Brain microvascular endothelial cell (primary cell): Measurements from ENCODE around the gene TULP4.

ENCODE experiments used
- DNase-seq: peaks from one replicate; pipeline ENCODE4 v3.0.0-alpha.2; 2020
- H3K27ac ChIP-seq: fragments of 250-450 bp; sonication (Bioruptor Pico); 2 replicates; pipeline ENCODE4 v1.5.1; 2020; ENCODE audit warnings: mild to moderate bottlenecking, moderate library complexity
- H3K27me3 ChIP-seq: fragments of 250-450 bp; sonication (Bioruptor Pico); replicated peaks from 2 replicates; pipeline ENCODE4 v1.5.1; 2020; ENCODE audit warnings: mild to moderate bottlenecking
- H3K36me3 ChIP-seq: fragments of 250-450 bp; sonication (Bioruptor Pico); replicated peaks from 2 replicates; pipeline ENCODE4 v1.5.1; 2020; ENCODE audit warnings: mild to moderate bottlenecking
- H3K4me3 ChIP-seq: 2 replicates; pipeline ENCODE4 v1.5.1; 2011; ENCODE audit warnings: low read depth, mild to moderate bottlenecking, control low read depth, low read length, moderate library complexity
- CTCF ChIP-seq: IDR thresholded peaks from 2 replicates; pipeline ENCODE4 v1.5.1; 2011; ENCODE audit warnings: low read depth, mild to moderate bottlenecking, moderate library complexity, low read length, control low read depth, inconsistent platforms; ENCODE audit errors: missing control alignments
- in situ Hi-C: cut with HindIII; loops from 2 replicates; pipeline ENCODE4 v1.10.0; 2017; ENCODE audit warnings: low sequenced_read_pairs, low pct_ligation_motif_present

TULP4 gene

GRCh38 chr6:158497620-158498019 lies 185.4 kb downstream of the TULP4 start:
- H3K4me3 ChIP-seq: no peak overlapping the region
- in situ Hi-C loops: no loop called here
- TF ChIP-seq CTCF: no peak
- H3K36me3 ChIP-seq: peaks cover 14% of the 10 kb centered on the region
- no peaks in the 10 kb centered on the region for H3K27me3 ChIP-seq
- H3K27ac ChIP-seq: no peak overlapping the region
- no peak for DNase-seq

- peaks cover 14% of the 10 kb centered on the region for H3K36me3 ChIP-seq
- no peak for TF ChIP-seq CTCF
Observed at GRCh38 chr6:158498362-158498761, 186.1 kb downstream of the TULP4 start.

GRCh38 chr6:158499601-158500000 lies 187.3 kb downstream of the TULP4 start:
- H3K27me3 ChIP-seq: no peaks in the 10 kb centered on the region
- in situ Hi-C loops: no loop called here
- no peak for DNase-seq
- H3K4me3 ChIP-seq: no peak overlapping the region
- H3K27ac ChIP-seq: no peak overlapping the region
- no peak for TF ChIP-seq CTCF
- H3K36me3 ChIP-seq: peaks cover 11% of the 10 kb centered on the region

More at GRCh38 chr6:158498362-158498761, 186.1 kb downstream of the TULP4 start:
- Histone ChIP-seq H3K27ac (no peak overlapping the region), H3K4me3 (no peak overlapping the region), H3K27me3 (no peaks in the 10 kb centered on the region)
- in situ Hi-C loops: no loop called here
- no peak for DNase-seq

GRCh38 chr6:158500016-158500735 lies 187.9 kb downstream of the TULP4 start:
- no peak overlapping the region for H3K27ac ChIP-seq
- in situ Hi-C loops: no loop called here
- peaks cover 11% of the 10 kb centered on the region for H3K36me3 ChIP-seq

GRCh38 chr6:158501360-158502262 lies 189.3 kb downstream of the TULP4 start:
- Histone ChIP-seq H3K27ac (no peak overlapping the region), H3K27me3 (no peaks in the 10 kb centered on the region), H3K36me3 (peaks cover 9% of the 10 kb centered on the region), H3K4me3 (no peak overlapping the region)
- DNase-seq: no peak
- no peak for TF ChIP-seq CTCF
- in situ Hi-C loops: no loop called here

More at GRCh38 chr6:158500016-158500735, 187.9 kb downstream of the TULP4 start:
- Histone ChIP-seq H3K4me3 (no peak overlapping the region), H3K27me3 (no peaks in the 10 kb centered on the region)
- no peak for TF ChIP-seq CTCF
- DNase-seq: no peak
